HL-60/S4 treated with retinoic acid at 250 ng/mL for 4 days and 3 days (cell line): ENCODE data around the gene PLCB3.

Experiments
- in situ Hi-C: fragments of 300-500 bp; cut with MboI; formaldehyde crosslinking; loops from 2 replicates; pipeline ENCODE4 v1.7.0; 2022; ENCODE audit warnings: low sequenced_read_pairs

Gene PLCB3

DNA sequence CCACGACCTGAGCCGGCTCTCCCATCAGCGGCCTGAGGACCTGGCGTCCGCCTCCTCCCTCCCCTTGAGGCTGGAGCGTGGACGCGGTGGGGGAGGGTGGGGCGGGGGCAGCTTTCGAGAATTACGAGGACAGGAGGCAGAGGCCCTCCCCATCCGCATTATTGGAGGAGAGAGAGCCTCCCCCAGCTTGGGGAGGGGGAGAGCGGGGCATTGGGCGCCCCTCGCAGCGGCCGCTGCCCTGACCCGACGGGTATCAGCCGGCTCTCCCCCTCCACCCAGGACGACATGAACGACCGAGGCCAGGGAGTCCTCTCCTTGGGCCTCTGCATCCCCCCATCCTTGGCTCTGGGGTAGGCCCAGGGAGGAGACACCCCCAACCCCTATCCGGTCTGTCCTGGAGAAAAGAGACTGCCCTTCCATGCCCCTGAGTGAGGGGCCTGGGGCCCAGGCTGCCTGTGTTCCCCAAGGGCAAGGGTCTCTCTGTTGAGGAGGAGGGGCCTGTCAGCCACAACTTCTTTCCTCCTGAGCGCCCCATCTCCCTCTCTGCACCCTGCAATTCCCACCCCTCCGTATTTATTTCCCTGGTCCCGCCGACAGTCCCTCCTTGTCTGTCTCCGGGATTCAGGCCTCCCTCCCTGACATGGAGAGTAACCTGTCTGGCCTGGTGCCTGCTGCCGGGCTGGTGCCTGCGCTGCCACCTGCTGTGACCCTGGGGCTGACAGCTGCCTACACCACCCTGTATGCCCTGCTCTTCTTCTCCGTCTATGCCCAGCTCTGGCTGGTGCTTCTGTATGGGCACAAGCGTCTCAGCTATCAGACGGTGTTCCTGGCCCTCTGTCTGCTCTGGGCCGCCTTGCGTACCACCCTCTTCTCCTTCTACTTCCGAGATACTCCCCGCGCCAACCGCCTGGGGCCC is 34.8 kb downstream of the PLCB3 start:
- in situ Hi-C loops: no loop called here

GRCh38 chr11:64286801-64287159 is 35.5 kb downstream of the PLCB3 start:
- in situ Hi-C loops: no loop called here

GRCh38 chr11:64287676-64288352 is 36.5 kb downstream of the PLCB3 start:
- in situ Hi-C loops: no loop called here

DNA sequence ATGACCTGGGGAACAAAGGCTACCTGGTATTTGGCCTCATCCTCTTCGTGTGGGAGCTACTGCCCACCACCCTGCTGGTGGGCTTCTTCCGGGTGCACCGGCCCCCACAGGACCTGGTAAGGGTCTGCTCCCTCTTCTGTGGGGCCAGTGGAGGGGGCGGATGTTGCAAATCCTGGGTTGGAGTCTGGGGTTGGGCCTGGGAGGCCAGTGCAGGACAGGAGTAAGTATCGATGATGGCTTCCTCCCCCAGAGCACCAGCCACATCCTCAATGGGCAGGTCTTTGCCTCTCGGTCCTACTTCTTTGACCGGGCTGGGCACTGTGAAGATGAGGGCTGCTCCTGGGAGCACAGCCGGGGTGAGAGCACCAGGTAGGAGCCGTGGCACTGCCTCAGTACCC is 37.0 kb downstream of the PLCB3 start:
- in situ Hi-C loops: no loop called here

DNA sequence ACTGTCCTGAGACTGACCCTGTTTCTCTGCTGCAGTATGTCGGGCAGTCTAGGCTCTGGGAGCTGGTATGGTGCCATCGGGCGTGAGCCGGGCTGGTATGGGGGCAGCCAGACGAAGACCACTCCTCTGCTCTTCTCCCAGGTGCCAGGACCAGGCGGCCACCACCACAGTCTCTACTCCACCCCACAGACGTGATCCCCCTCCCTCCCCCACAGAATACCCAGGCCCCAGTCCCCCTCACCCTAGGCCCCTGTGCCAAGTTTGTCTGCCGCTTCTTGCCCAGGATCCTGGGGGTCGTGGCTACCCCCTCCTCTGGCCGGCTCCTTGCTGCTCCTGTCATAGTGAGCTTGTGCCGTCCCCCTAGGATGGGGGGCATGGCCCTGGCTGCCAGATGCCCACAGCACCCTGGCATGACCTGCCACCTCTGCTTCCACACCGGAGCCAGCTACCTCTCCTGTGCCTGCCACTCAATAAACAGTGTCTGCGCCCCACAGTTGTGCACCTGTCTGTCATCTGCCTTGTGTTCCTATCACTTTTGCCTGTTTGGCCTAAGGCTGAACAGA is 37.8 kb downstream of the PLCB3 start:
- in situ Hi-C loops: no loop called here

GRCh38 chr11:64290352-64291261 is 39.3 kb downstream of the PLCB3 start:
- in situ Hi-C loops: no loop called here

GRCh38 chr11:64291262-64291751 is 40.0 kb downstream of the PLCB3 start, which contains the start of gene KCNK4:
TSS of gene KCNK4 (plus strand) at chr11:64291302. CDS start at chr11:64293019, 1,717 bp downstream.
- in situ Hi-C loops: no loop called here

- in situ Hi-C loops: no loop called here
Observed at GRCh38 chr11:64291752-64292459, 40.6 kb downstream of the PLCB3 start.

- in situ Hi-C loops: no loop called here
Observed at GRCh38 chr11:64292460-64293254, 41.3 kb downstream of the PLCB3 start.

DNA sequence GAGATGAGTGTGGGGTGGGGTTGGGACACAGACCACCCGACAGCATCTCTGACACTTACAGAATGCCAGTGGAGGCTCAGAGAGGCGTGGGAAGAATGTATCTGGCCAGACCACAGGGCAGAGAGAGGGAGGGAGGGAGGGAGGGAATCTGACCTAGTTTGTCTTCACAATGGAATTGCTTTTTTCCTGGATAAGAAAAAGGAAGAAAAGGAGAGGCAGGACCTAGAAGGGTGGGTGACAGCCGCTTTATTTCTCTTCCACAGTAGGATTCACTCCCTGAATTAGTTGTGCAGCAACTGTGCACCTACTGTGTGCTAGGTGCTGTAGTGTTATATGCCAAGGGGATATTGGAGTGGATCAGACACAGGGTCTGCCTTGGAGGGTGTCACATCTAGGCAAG is 43.4 kb downstream of the PLCB3 start:
- in situ Hi-C loops: no loop called here

GRCh38 chr11:64295760-64296159 is 44.4 kb downstream of the PLCB3 start:
- in situ Hi-C loops: no loop called here

DNA sequence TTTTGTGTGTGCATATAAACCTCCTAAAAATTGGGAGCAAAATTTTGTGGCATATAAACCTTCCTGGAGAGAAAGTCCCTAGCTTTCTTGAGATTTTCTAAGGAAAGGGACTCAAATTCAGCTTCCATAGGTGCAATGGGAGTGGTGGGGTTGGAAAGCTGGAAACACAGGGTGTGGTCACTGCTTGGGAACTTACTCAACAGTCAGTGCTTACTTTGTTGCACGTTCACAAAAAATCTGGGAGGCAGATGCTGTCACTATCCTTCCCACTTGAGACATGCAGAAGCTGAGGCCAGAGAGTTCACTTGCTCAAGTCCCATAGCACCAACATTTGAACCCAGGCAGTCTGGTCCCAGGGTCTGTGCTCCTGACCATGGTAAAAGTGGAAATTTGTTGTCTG is 44.9 kb downstream of the PLCB3 start:
- in situ Hi-C loops: no loop called here

DNA sequence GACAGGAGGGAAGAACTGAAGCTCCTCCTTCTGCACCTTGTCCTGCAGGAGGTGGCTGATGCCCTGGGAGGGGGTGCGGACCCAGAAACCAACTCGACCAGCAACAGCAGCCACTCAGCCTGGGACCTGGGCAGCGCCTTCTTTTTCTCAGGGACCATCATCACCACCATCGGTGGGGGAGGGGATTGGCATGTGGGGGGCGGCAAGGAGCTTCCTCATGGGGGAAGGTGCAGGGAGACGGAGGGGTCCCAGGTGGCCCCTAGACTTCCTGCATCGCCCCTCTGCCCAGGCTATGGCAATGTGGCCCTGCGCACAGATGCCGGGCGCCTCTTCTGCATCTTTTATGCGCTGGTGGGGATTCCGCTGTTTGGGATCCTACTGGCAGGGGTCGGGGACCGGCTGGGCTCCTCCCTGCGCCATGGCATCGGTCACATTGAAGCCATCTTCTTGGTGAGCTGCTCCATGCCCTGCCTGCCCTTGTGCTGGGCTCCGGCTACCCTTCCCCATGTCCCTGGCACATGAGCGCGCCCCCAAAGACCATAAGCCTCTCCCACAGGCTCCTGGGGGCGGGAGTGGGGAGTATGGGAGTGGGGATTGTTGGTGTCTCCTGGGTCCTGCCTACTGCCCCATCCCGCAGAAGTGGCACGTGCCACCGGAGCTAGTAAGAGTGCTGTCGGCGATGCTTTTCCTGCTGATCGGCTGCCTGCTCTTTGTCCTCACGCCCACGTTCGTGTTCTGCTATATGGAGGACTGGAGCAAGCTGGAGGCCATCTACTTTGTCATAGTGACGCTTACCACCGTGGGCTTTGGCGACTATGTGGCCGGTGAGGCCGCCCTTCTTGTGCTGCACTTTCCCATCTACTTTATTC is 45.7 kb downstream of the PLCB3 start:
- in situ Hi-C loops: no loop called here

DNA sequence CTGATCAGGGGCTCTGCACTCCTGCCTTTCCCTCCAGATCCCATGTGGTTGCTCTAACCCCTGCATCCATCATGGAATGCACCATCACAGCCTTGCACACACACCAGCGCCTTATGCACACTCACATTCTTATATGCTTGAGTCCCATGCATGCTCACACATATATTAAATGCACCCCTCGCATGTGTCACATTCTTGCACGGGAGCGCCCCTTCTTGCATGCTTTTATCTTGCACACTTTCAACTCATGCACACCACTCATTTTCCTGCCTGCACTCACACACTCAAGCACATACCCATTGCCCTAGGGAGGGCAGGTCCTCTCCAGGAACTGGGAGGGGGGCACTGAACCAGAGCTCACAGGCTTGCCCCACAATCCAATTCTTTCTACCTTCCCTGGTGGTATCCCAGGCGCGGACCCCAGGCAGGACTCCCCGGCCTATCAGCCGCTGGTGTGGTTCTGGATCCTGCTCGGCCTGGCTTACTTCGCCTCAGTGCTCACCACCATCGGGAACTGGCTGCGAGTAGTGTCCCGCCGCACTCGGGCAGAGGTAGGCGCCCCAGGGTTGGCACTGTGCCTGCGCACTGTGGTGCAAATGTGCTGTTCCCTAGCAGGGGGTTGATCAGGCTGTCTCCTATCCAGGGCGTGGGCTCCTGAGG is 46.5 kb downstream of the PLCB3 start:
- in situ Hi-C loops: no loop called here

GRCh38 chr11:64298966-64299846 is 47.9 kb downstream of the PLCB3 start:
- in situ Hi-C loops: no loop called here

DNA sequence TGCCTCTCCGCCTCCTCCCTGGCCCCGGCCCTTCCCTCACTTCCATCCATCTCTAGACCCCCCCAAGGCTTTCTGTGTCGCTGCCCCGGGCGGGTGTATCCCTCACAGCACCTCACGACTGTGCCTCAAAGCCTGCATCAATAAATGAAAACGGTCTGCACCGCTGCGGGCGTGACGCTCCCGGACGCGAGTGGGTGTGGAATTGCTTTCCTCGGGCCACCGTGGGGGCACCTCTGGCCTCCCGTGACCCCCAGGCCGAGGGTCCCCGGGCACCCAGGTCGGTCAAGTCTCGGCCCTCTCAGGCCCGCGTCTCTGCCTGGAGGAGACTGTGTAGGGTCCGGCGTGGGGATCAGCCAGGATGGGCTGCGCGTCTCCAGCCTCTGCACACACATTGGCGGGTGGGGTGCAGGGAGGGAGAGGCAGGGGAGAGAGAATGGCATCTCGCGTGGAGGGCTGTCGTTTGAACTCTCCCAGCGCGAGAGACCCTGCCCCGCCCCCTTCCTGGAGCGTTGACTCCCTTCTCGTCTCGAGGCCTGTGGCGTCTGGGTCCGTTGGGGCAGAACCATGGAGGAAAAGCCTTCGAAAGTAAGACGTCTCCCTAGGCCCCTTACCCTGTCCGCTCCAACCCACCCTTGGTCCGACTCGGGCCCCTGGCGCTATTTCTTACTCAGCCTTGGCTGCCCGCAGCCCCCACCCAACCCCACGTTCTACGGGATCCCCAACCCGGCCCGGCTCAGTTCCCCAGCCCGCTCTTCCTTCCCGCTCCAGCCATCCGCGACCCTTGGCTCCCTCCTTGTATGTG is 48.7 kb downstream of the PLCB3 start, which contains the start of gene CATSPERZ:
CATSPERZ (plus strand) TSS at position 512 of the 802 bp plus-strand sequence; CDS start at position 565, 53 bp downstream.
- in situ Hi-C loops: no loop called here
